HEK293T (cell line): ENCODE results near the gene HOXD1.

Source experiments
- SP1 ChIP-seq: fragments of 450-650 bp; IDR thresholded peaks from 2 replicates; pipeline ENCODE4 v1.6.1; 2017
- SUZ12 ChIP-seq: fragments of 450-650 bp; IDR thresholded peaks from 2 replicates; pipeline ENCODE4 v1.6.1; 2016; ENCODE audit warnings: mild to moderate bottlenecking
- ZNF384 ChIP-seq: fragments of 450-650 bp; IDR thresholded peaks from 2 replicates; pipeline ENCODE4 v1.6.1; 2016

DNA sequence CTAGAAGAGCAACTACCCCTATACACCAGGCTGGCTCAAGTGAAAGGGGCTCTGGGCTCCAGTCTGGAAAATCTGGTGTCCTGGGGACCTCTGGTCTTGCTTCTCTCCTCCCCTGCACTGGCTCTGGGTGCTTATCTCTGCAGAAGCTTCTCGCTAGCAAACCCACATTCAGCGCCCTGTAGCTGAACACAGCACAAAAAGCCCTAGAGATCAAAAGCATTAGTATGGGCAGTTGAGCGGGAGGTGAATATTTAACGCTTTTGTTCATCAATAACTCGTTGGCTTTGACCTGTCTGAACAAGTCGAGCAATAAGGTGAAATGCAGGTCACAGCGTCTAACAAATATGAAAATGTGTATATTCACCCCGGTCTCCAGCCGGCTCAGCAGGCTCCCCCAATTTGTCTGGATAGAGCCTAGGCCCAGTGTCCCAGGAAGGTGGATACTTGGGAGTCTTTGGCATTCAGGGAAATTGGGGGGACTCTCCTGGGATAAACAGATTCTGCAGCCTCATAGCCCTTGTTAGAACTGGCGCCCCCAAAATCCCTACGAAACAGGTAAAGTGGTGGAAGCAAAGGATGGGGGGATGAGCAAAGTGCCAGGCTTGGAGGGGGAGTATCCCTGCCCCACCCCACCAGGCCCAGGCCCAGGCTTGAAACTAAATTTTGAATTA is 39.6 kb upstream of the HOXD1 start:
- no peak for TF ChIP-seq SUZ12
- TF ChIP-seq ZNF384, result no peak
- TF ChIP-seq SP1, result no peak
